ENCODE measurements around the gene CAMK1G.

CAMK1G gene

GRCh38 chr1:209583408-209583807, at the start of gene CAMK1G:
CAMK1G (plus strand) TSS chr1:209583714; CDS start chr1:209594984, 11,270 bp downstream.
- no peak for DNase-seq (ENCODE audit: low read depth in 2 of 2)

GRCh38 chr1:209534496-209535250, 48.8 kb upstream of the CAMK1G start:
- DNase-seq (ENCODE audit: low read depth in 2 of 2) = no peak

GRCh38 chr1:209536843-209537242, 46.7 kb upstream of the CAMK1G start:
- DNase-seq (ENCODE audit: low read depth in 2 of 2) = no peak

GRCh38 chr1:209537336-209538114, 46.0 kb upstream of the CAMK1G start:
- no peak for DNase-seq (ENCODE audit: low read depth in 2 of 2)

- no peak for DNase-seq (ENCODE audit: low read depth in 2 of 2)
Measured at GRCh38 chr1:209539576-209539975, 43.9 kb upstream of the CAMK1G start.

- no peak for DNase-seq (ENCODE audit: low read depth in 2 of 2)
Measured at GRCh38 chr1:209542585-209542984, 40.9 kb upstream of the CAMK1G start.

GRCh38 chr1:209544098-209544497, 39.4 kb upstream of the CAMK1G start:
- no peak for DNase-seq (ENCODE audit: low read depth in 2 of 2)

GRCh38 chr1:209545423-209545822, 38.1 kb upstream of the CAMK1G start:
- no peak for DNase-seq (ENCODE audit: low read depth in 2 of 2)

- DNase-seq (ENCODE audit: low read depth in 2 of 2) = no peak
Measured at GRCh38 chr1:209546390-209547085, 37.0 kb upstream of the CAMK1G start.

- no peak for DNase-seq (ENCODE audit: low read depth in 2 of 2)
Measured at GRCh38 chr1:209547626-209548025, 35.9 kb upstream of the CAMK1G start.

GRCh38 chr1:209549443-209550205, 33.9 kb upstream of the CAMK1G start:
- DNase-seq (ENCODE audit: low read depth in 2 of 2) = no peak

- DNase-seq (ENCODE audit: low read depth in 2 of 2) = no peak
Measured at GRCh38 chr1:209550519-209550918, 33.0 kb upstream of the CAMK1G start.

GRCh38 chr1:209552406-209553264, 30.9 kb upstream of the CAMK1G start:
- DNase-seq (ENCODE audit: low read depth in 2 of 2) = no peak

- no peak for DNase-seq (ENCODE audit: low read depth in 2 of 2)
Measured at GRCh38 chr1:209554761-209555611, 28.5 kb upstream of the CAMK1G start.

GRCh38 chr1:209556162-209556690, 27.3 kb upstream of the CAMK1G start:
- no peak for DNase-seq (ENCODE audit: low read depth in 2 of 2)

- no peak for DNase-seq (ENCODE audit: low read depth in 2 of 2)
Measured at GRCh38 chr1:209557221-209557620, 26.3 kb upstream of the CAMK1G start.

GRCh38 chr1:209560529-209560928, 23.0 kb upstream of the CAMK1G start:
- no peak for DNase-seq (ENCODE audit: low read depth in 2 of 2)

- DNase-seq (ENCODE audit: low read depth in 2 of 2) = no peak
Measured at GRCh38 chr1:209560952-209561351, 22.6 kb upstream of the CAMK1G start.

GRCh38 chr1:209561532-209561931, 22.0 kb upstream of the CAMK1G start:
- DNase-seq (ENCODE audit: low read depth in 2 of 2) = no peak

GRCh38 chr1:209564849-209565248, 18.7 kb upstream of the CAMK1G start:
- DNase-seq (ENCODE audit: low read depth in 2 of 2) = no peak
